Cardiac fibroblast (primary cell): ENCODE data around the gene DUSP15.

Source experiments
- DNase-seq, 2 donors: peaks; one replicate each; pipeline versions ENCODE4 v3.0.0 to v3.0.0-alpha.2; 2010; ENCODE audit warnings: low read depth in 2 of 2
- H3K4me3 ChIP-seq, 2 donors: replicated peaks in 1 of 2; 1 replicate in 1 of 2; 2 replicates in 1 of 2; pipeline ENCODE4 v1.5.1; 2011; ENCODE audit warnings: low read depth in 2 of 2, low read length in 2 of 2, mild to moderate bottlenecking in 2 of 2, moderate library complexity in 1 of 2
- CTCF ChIP-seq: IDR thresholded peaks from one replicate; pipeline ENCODE4 v1.5.1; 2011; ENCODE audit warnings: low read depth, mild to moderate bottlenecking, low read length, inconsistent platforms

Gene DUSP15

GRCh38 chr20:31840906-31841816, 29.2 kb downstream of the DUSP15 start:
- TF ChIP-seq CTCF: no peak
- DNase-seq: peak; percentile 41 to 47

GRCh38 chr20:31839782-31840487, 30.4 kb downstream of the DUSP15 start:
- no peak overlapping the region for H3K4me3 ChIP-seq
- no peak for TF ChIP-seq CTCF
- peak in 1 of 2 donors; percentile 43 for DNase-seq

More at GRCh38 chr20:31840906-31841816, 29.2 kb downstream of the DUSP15 start:
- no peak overlapping the region for H3K4me3 ChIP-seq

GRCh38 chr20:31838646-31839292, 31.6 kb downstream of the DUSP15 start:
- peak; percentile 60 to 65 for DNase-seq
- TF ChIP-seq CTCF: no peak
- H3K4me3 ChIP-seq: no peak overlapping the region

GRCh38 chr20:31837896-31838397, 32.4 kb downstream of the DUSP15 start:
- TF ChIP-seq CTCF: no peak
- no peak overlapping the region for H3K4me3 ChIP-seq
- peak; percentile 46 to 86 for DNase-seq

- DNase-seq: peak in 1 of 2 donors; percentile 48
- no peak overlapping the region for H3K4me3 ChIP-seq
- TF ChIP-seq CTCF: no peak
These were observed 33.3 kb downstream of the DUSP15 start for GRCh38 chr20:31836853-31837608.
